ENCODE results near the gene TGFBI. TPM values are rescaled to one million over a fixed set of nuclear protein-coding genes. Genes with fewer than 3 reads are reported as not detected.

The TGFBI gene
- total RNA-seq, 1 donor from 2014 or later, result 345 TPM

DNA sequence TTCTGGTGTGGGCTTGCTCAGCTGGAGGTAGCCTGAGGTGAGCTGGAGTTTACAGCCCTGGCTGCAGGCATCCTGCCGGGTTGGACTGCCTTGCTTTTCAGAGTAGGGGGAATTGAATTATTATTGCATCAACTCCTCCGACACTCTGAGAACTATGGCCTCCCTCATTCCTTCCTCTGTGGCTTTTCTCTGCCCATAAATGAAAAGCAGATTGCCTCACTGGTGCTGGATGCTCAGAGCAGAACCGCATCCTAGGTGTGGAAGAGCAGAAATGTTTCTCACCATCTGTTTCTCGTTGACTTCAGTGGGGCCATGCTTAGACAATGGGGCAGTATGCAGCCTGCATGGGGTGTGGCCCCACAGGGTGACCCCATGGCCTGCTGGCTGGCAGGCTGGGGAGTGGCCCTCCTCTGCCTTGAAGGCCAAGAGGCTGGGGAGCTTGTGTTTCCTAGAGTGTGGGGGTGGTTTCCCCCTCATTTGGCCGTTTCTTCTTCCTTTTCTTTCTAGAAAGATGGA is 27.3 kb upstream of the TGFBI start:
- DNase-seq (ENCODE audit: low spot score in 2 of 2, unreplicated experiment in 2 of 2), result no peak
- Mint-ChIP-seq H3K4me3 (no peak overlapping the region), H3K9me3 (no peaks in the 10 kb centered on the region), H3K4me1 (peaks cover 30% of the 10 kb centered on the region), H3K27me3 (ENCODE audit: low read depth) (peaks cover 6% of the 10 kb centered on the region), H3K27ac (peak overlapping the region; percentile 41), H3K36me3 (no peaks in the 10 kb centered on the region)
- TF ChIP-seq CTCF (IDR thresholded peaks at IDR 0.05; ENCODE audit: unreplicated experiment), result no peak

GRCh38 chr5:136004436-136004835 is 24.4 kb upstream of the TGFBI start:
- DNase-seq (ENCODE audit: low spot score in 2 of 2, unreplicated experiment in 2 of 2), result no peak
- H3K27me3 Mint-ChIP-seq (ENCODE audit: low read depth), result peaks cover 7% of the 10 kb centered on the region

GRCh38 chr5:136005476-136005875 is 23.3 kb upstream of the TGFBI start:
- Mint-ChIP-seq H3K4me3 (no peak overlapping the region), H3K27ac (no peak overlapping the region), H3K27me3 (ENCODE audit: low read depth) (peaks cover 7% of the 10 kb centered on the region), H3K36me3 (no peaks in the 10 kb centered on the region), H3K9me3 (peaks cover 3% of the 10 kb centered on the region), H3K4me1 (peaks cover 28% of the 10 kb centered on the region)
- no peak for DNase-seq (ENCODE audit: low spot score in 2 of 2, unreplicated experiment in 2 of 2)
- TF ChIP-seq CTCF (IDR thresholded peaks at IDR 0.05; ENCODE audit: unreplicated experiment), result no peak

More at GRCh38 chr5:136004436-136004835, 24.4 kb upstream of the TGFBI start:
- TF ChIP-seq CTCF (IDR thresholded peaks at IDR 0.05; ENCODE audit: unreplicated experiment), result no peak
- peaks cover 3% of the 10 kb centered on the region for H3K9me3 Mint-ChIP-seq
- H3K36me3 Mint-ChIP-seq, result no peaks in the 10 kb centered on the region
- no peak overlapping the region for H3K27ac Mint-ChIP-seq
- no peak overlapping the region for H3K4me3 Mint-ChIP-seq
- H3K4me1 Mint-ChIP-seq, result peaks cover 26% of the 10 kb centered on the region

GRCh38 chr5:136006164-136006563 is 22.6 kb upstream of the TGFBI start:
- Mint-ChIP-seq H3K27me3 (ENCODE audit: low read depth) (peaks cover 7% of the 10 kb centered on the region), H3K4me1 (peaks cover 30% of the 10 kb centered on the region), H3K4me3 (no peak overlapping the region), H3K36me3 (no peaks in the 10 kb centered on the region), H3K27ac (no peak overlapping the region), H3K9me3 (peaks cover 3% of the 10 kb centered on the region)
- no peak for TF ChIP-seq CTCF (IDR thresholded peaks at IDR 0.05; ENCODE audit: unreplicated experiment)
- no peak for DNase-seq (ENCODE audit: low spot score in 2 of 2, unreplicated experiment in 2 of 2)

DNA sequence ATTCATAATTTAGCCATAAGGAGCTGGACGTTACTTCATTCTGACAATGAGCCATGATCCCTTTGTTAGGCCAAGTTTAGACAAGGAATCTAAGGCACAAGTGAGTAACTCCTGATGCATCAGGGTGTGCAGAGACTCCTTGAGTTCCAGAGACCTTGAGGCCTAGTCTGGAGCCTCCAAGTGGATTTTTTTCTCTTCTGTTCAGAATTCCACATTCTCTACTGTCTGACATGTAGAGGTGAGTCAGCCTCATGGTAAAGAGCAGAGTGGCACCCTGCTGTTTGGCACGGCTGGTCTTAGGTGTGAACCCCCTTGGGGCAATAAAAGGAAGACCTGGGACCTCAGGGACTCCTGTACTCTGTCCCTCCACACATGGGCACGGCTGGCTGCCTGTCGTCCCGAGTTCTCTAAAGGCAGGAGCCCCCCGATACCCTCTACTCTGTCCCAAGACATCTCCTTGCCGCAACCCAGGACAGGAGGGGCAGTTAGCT is 22.0 kb upstream of the TGFBI start:
- no peaks in the 10 kb centered on the region for H3K36me3 Mint-ChIP-seq
- H3K27me3 Mint-ChIP-seq (ENCODE audit: low read depth), result peaks cover 7% of the 10 kb centered on the region
- peaks cover 30% of the 10 kb centered on the region for H3K4me1 Mint-ChIP-seq
- TF ChIP-seq CTCF (IDR thresholded peaks at IDR 0.05; ENCODE audit: unreplicated experiment), result no peak
- no peak for DNase-seq (ENCODE audit: low spot score in 2 of 2, unreplicated experiment in 2 of 2)
- no peak overlapping the region for H3K27ac Mint-ChIP-seq
- H3K9me3 Mint-ChIP-seq, result peaks cover 3% of the 10 kb centered on the region
- H3K4me3 Mint-ChIP-seq, result no peak overlapping the region

GRCh38 chr5:136007271-136007670 is 21.5 kb upstream of the TGFBI start:
- no peak for DNase-seq (ENCODE audit: low spot score in 2 of 2, unreplicated experiment in 2 of 2)
- peaks cover 3% of the 10 kb centered on the region for H3K9me3 Mint-ChIP-seq
- H3K27ac Mint-ChIP-seq, result no peak overlapping the region
- TF ChIP-seq CTCF (IDR thresholded peaks at IDR 0.05; ENCODE audit: unreplicated experiment), result no peak
- peaks cover 30% of the 10 kb centered on the region for H3K4me1 Mint-ChIP-seq
- H3K36me3 Mint-ChIP-seq, result no peaks in the 10 kb centered on the region
- H3K4me3 Mint-ChIP-seq, result no peak overlapping the region
- peaks cover 7% of the 10 kb centered on the region for H3K27me3 Mint-ChIP-seq (ENCODE audit: low read depth)
